SK-N-SH (cell line): ENCODE data around the gene PEX12. TPM values are rescaled to one million over a fixed set of nuclear protein-coding genes. Genes with fewer than 3 reads are reported as not detected.
"Not testable (repeated sequence)": the region's sequence is repeated elsewhere in the genome, so short reads cannot be mapped to it uniquely, and the experiment has no call there.

Source experiments
- CTCF ChIA-PET: fragments of 300-600, 350-600 bp; formaldehyde crosslinking; extraction: SDS; loops from one replicate; lab custom pipeline; 2021; lab: Yijun Ruan, JAX
- POLR2A ChIA-PET: fragments of 350-600 bp; sonication (Branson Sonifier 250); formaldehyde crosslinking; extraction: SDS; loops from one replicate; lab custom pipeline; 2020; ENCODE audit warnings: antibody characterized with exemption, inconsistent platforms; lab: Yijun Ruan, JAX
- DNase-seq: peaks from one replicate; pipeline ENCODE4 v3.0.0; 2012
- H2AFZ ChIP-seq: fragments of 200-600 bp; sonication (generic); 2 replicates; pipeline ENCODE4 v1.8.1; 2016; ENCODE audit warnings: antibody characterized with exemption, mild to moderate bottlenecking, low read depth
- H3F3A ChIP-seq: fragments of 200-600 bp; sonication (generic); replicated peaks from 2 replicates; pipeline ENCODE3; 2016; ENCODE audit warnings: antibody characterized with exemption, mild to moderate bottlenecking; ENCODE audit not compliant: insufficient read depth
- H3K27ac ChIP-seq, 2 experiments: fragments of 200-500 bp in 1 of 2; fragments of 200-600 bp in 1 of 2; sonication (Bioruptor generic) in 1 of 2; sonication (generic), shearing (Covaris generic) in 1 of 2; 2 replicates each; pipeline versions ENCODE4 v1.5.1 to v1.6.1; 2014 to 2016; ENCODE audit warnings: low read depth in 2 of 2, inconsistent platforms in 1 of 2, low read length in 1 of 2, mild to moderate bottlenecking in 1 of 2, mixed read lengths in 1 of 2
- H3K27me3 ChIP-seq: fragments of 200-600 bp; sonication (generic), shearing (Covaris generic); 2 replicates; pipeline ENCODE4 v1.6.1; 2016; ENCODE audit warnings: mixed run types; ENCODE audit not compliant: insufficient read depth
- H3K36me3 ChIP-seq, 2 experiments: fragments of 200-500 bp in 1 of 2; fragments of 200-600 bp in 1 of 2; sonication (Bioruptor generic) in 1 of 2; sonication (generic) in 1 of 2; replicated peaks in 1 of 2; 2 replicates each; pipeline versions ENCODE3 to v1.5.1; 2014 to 2016; ENCODE audit warnings: low read length in 1 of 2, mild to moderate bottlenecking in 1 of 2; ENCODE audit not compliant: insufficient read depth in 2 of 2, control insufficient read depth in 1 of 2
- H3K4me1 ChIP-seq, 2 experiments: fragments of 200-500 bp in 1 of 2; fragments of 200-600 bp in 1 of 2; sonication (Bioruptor generic) in 1 of 2; sonication (generic), shearing (Covaris generic) in 1 of 2; 2 replicates each; pipeline versions ENCODE4 v1.5.1 to v1.6.1; 2014 to 2016; ENCODE audit warnings: low read depth in 1 of 2, low read length in 1 of 2, mixed run types in 1 of 2; ENCODE audit not compliant: insufficient read depth in 2 of 2, control insufficient read depth in 1 of 2
- H3K4me2 ChIP-seq: fragments of 200-600 bp; sonication (generic), shearing (Covaris generic); 2 replicates; pipeline ENCODE4 v1.6.1; 2017; ENCODE audit warnings: mixed run types
- H3K4me3 ChIP-seq, 2 experiments: fragments of 200-500 bp in 1 of 2; fragments of 200-600 bp in 1 of 2; sonication (Bioruptor generic) in 1 of 2; sonication (generic), shearing (Covaris generic) in 1 of 2; 2 replicates each; pipeline versions ENCODE4 v1.5.1 to v1.8.1; 2014 to 2016; ENCODE audit warnings: low read depth in 2 of 2, inconsistent platforms in 1 of 2, low read length in 1 of 2, mild to moderate bottlenecking in 1 of 2, mixed read lengths in 1 of 2, moderate library complexity in 1 of 2
- H3K79me2 ChIP-seq: fragments of 200-600 bp; sonication (generic); 2 replicates; pipeline ENCODE4 v1.8.1; 2017; ENCODE audit warnings: mild to moderate bottlenecking; ENCODE audit not compliant: insufficient read depth
- H3K9ac ChIP-seq: fragments of 200-600 bp; sonication (generic); 2 replicates; pipeline ENCODE4 v1.6.1; 2017; ENCODE audit warnings: mixed run types
- H3K9me2 ChIP-seq: fragments of 200-600 bp; sonication (generic); 2 replicates; pipeline ENCODE4 v1.6.1; 2017; ENCODE audit warnings: mixed run types
- H3K9me3 ChIP-seq: fragments of 200-600 bp; sonication (generic); 2 replicates; pipeline ENCODE4 v1.6.1; 2017; ENCODE audit warnings: mixed run types, mild to moderate bottlenecking, moderate library complexity
- H4K20me1 ChIP-seq: fragments of 200-600 bp; sonication (generic); 2 replicates; pipeline ENCODE4 v1.6.1; 2017; ENCODE audit warnings: mild to moderate bottlenecking, mixed run types; ENCODE audit not compliant: insufficient read depth
- CTCF ChIP-seq: fragments of 200-600 bp; sonication (generic); IDR thresholded peaks from 2 replicates; pipeline ENCODE4 v1.6.1; 2017; ENCODE audit warnings: antibody characterized with exemption, mild to moderate bottlenecking, moderate library complexity
- ELF1 ChIP-seq: IDR thresholded peaks from 2 replicates; pipeline ENCODE4 v1.4.0; 2012
- EP300 ChIP-seq, 2 experiments: IDR thresholded peaks; 2 replicates each; pipeline versions ENCODE4 v1.4.0 to v1.6.1; 2012; ENCODE audit warnings: borderline replicate concordance in 1 of 2, low read depth in 1 of 2, low read length in 1 of 2
- EZH2phosphoT487 ChIP-seq: fragments of 200-600 bp; sonication (generic); IDR thresholded peaks from 2 replicates; pipeline ENCODE4 v1.6.1; 2017; ENCODE audit warnings: low read depth, mixed run types, mild to moderate bottlenecking, antibody characterized with exemption, moderate library complexity, borderline replicate concordance
- FOXJ3 ChIP-seq: sonication (generic); formaldehyde crosslinking; IDR thresholded peaks from 2 replicates; pipeline ENCODE4 v1.5.1; 2020; ENCODE audit warnings: mild to moderate bottlenecking, missing genetic modification reagents
- FOXM1 ChIP-seq: IDR thresholded peaks from 2 replicates; pipeline ENCODE4 v1.4.0; 2012; ENCODE audit warnings: low read depth, mild to moderate bottlenecking
- GABPA ChIP-seq: IDR thresholded peaks from 2 replicates; pipeline ENCODE4 v1.4.0; 2012; ENCODE audit warnings: low read depth, mild to moderate bottlenecking
- GATA2 ChIP-seq: sonication (generic); formaldehyde crosslinking; IDR thresholded peaks from 2 replicates; pipeline ENCODE4 v1.5.0; 2020; ENCODE audit warnings: mild to moderate bottlenecking, missing genetic modification reagents
- JUND ChIP-seq: IDR thresholded peaks from 2 replicates; pipeline ENCODE4 v1.4.0; 2012
- MEF2A ChIP-seq: IDR thresholded peaks from 2 replicates; pipeline ENCODE4 v1.4.0; 2012; ENCODE audit warnings: low read depth, borderline replicate concordance
- NRF1 ChIP-seq: IDR thresholded peaks from 2 replicates; pipeline ENCODE4 v1.6.1; 2012; ENCODE audit warnings: low read depth, mild to moderate bottlenecking, low read length
- RAD21 ChIP-seq: IDR thresholded peaks from 2 replicates; pipeline ENCODE4 v1.6.1; 2012; ENCODE audit warnings: mild to moderate bottlenecking, low read length
- RCOR1 ChIP-seq: fragments of 150-350 bp; IDR thresholded peaks from 2 replicates; pipeline ENCODE4 v1.6.1; 2017; ENCODE audit warnings: antibody characterized with exemption, low read length
- RFX5 ChIP-seq: IDR thresholded peaks from 2 replicates; pipeline ENCODE4 v1.6.1; 2012; ENCODE audit warnings: mild to moderate bottlenecking, improper control_type of control experiment, low read length
- SIN3A ChIP-seq: IDR thresholded peaks from 2 replicates; pipeline ENCODE4 v1.6.1; 2012; ENCODE audit warnings: low read depth, mild to moderate bottlenecking, low read length, moderate library complexity, borderline replicate concordance
- TAF1 ChIP-seq: IDR thresholded peaks from 2 replicates; pipeline ENCODE4 v1.6.1; 2012; ENCODE audit warnings: low read depth, mild to moderate bottlenecking, low read length, moderate library complexity, borderline replicate concordance
- TCF12 ChIP-seq: IDR thresholded peaks from 2 replicates; pipeline ENCODE4 v1.4.0; 2012
- WGBS: methylation state at CpG from one replicate; pipeline ENCODE4 v1.1.6; 2017; ENCODE audit warnings: low lambda C conversion rate; 5-methylcytosine and 5-hydroxymethylcytosine counted together
- polyA plus RNA-seq, 3 experiments: library from polyadenylated mRNA; depleted of rRNA; stranded (reverse); fragments of >200 nt; gene quantifications; 2 replicates each; pipeline ENCODE4 v1.2.3, GENCODE V29; 2012
- TF ChIP-seq, protein P1 (sequence below): IDR thresholded peaks from 2 replicates; pipeline ENCODE4 v1.4.0; 2012; ENCODE audit warnings: low read depth
- TF ChIP-seq, protein P2 (sequence below): fragments of 150-350 bp; IDR thresholded peaks from 2 replicates; pipeline ENCODE4 v1.6.1; 2016; ENCODE audit warnings: mild to moderate bottlenecking, low read depth, low read length

PEX12 gene
- polyA plus RNA-seq, 1 of the 3 experiments (the other 2 are of a cell fraction): 4.3 TPM

GRCh38 chr17:35531160-35531559 is 47.2 kb downstream of the PEX12 start:
- Histone ChIP-seq H3K9me2 (no peaks in the 10 kb centered on the region), H2AFZ (no peak overlapping the region), H3K4me3 (no peak overlapping the region), H3K27ac (no peak overlapping the region), H3K27me3 (peaks cover 35% of the 10 kb centered on the region), H3K36me3 (no peaks in the 10 kb centered on the region), H4K20me1 (no peaks in the 10 kb centered on the region), H3K79me2 (no peaks in the 10 kb centered on the region), H3K4me1 (no peaks in the 10 kb centered on the region), H3F3A (no peaks in the 10 kb centered on the region), H3K9me3 (no peaks in the 10 kb centered on the region), H3K9ac (no peak overlapping the region), H3K4me2 (no peak overlapping the region)
- DNase-seq: no peak
- TF ChIP-seq EP300 (IDR thresholded peaks at IDR 0.05; ENCODE audit: borderline replicate concordance in 1 of 2, low read depth in 1 of 2, low read length in 1 of 2) (no peak), SIN3A (no peak), TCF12 (no peak), JUND (no peak), GATA2 (no peak), GABPA (no peak), FOXJ3 (CRISPR knock-in tag) (no peak), FOXM1 (no peak), EZH2phosphoT487 (no peak), TAF1 (no peak), CTCF (no peak), NRF1 (no peak), RFX5 (no peak), RAD21 (no peak), MEF2A (no peak), ELF1 (no peak)
- TF ChIP-seq, protein P1, sequence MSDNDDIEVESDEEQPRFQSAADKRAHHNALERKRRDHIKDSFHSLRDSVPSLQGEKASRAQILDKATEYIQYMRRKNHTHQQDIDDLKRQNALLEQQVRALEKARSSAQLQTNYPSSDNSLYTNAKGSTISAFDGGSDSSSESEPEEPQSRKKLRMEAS: no peak
- ChIA-PET POLR2A (no interaction called here), CTCF (interaction anchor here (1.0 kb wide), 1 partner anchor 9 kb away, joined by 3 read pairs; no protein-coding TSS in a partner anchor)
- WGBS: 13% methylated on average over 1 of the region's 1 CpG

GRCh38 chr17:35529866-35530265 is 48.5 kb downstream of the PEX12 start:
- peaks cover 25% of the 10 kb centered on the region for H3K27me3 ChIP-seq
- WGBS: 44% methylated on average over 8 of the region's 8 CpGs
- no peaks in the 10 kb centered on the region for H4K20me1 ChIP-seq
- TF ChIP-seq RCOR1 (no peak), MEF2A (no peak), EP300 (IDR thresholded peaks at IDR 0.05; ENCODE audit: borderline replicate concordance in 1 of 2, low read depth in 1 of 2, low read length in 1 of 2) (no peak)
- TF ChIP-seq, protein P2, sequence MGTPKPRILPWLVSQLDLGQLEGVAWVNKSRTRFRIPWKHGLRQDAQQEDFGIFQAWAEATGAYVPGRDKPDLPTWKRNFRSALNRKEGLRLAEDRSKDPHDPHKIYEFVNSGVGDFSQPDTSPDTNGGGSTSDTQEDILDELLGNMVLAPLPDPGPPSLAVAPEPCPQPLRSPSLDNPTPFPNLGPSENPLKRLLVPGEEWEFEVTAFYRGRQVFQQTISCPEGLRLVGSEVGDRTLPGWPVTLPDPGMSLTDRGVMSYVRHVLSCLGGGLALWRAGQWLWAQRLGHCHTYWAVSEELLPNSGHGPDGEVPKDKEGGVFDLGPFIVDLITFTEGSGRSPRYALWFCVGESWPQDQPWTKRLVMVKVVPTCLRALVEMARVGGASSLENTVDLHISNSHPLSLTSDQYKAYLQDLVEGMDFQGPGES: no peak
- ChIA-PET POLR2A (no interaction called here), CTCF (interaction anchor here (1.8 kb wide), 1 partner anchor 10 kb away, joined by 7 read pairs; no protein-coding TSS in a partner anchor)
- no peak overlapping the region for H2AFZ ChIP-seq
- no peaks in the 10 kb centered on the region for H3F3A ChIP-seq
- no peak overlapping the region for H3K4me2 ChIP-seq
- no peaks in the 10 kb centered on the region for H3K4me1 ChIP-seq
- H3K9me3 ChIP-seq: no peaks in the 10 kb centered on the region
- H3K9ac ChIP-seq: no peak overlapping the region
- DNase-seq: no peak
- H3K27ac ChIP-seq: no peak overlapping the region
- H3K79me2 ChIP-seq: no peaks in the 10 kb centered on the region
- no peaks in the 10 kb centered on the region for H3K9me2 ChIP-seq
- no peak overlapping the region for H3K4me3 ChIP-seq
- no peaks in the 10 kb centered on the region for H3K36me3 ChIP-seq

- H3K79me2 ChIP-seq, H2AFZ ChIP-seq, H3K36me3 ChIP-seq, H3K4me3 ChIP-seq, H3K4me2 ChIP-seq, H4K20me1 ChIP-seq, H3K4me1 ChIP-seq, H3K9ac ChIP-seq, H3F3A ChIP-seq, H3K27ac ChIP-seq, H3K9me2 ChIP-seq, POLR2A ChIA-PET, DNase-seq, H3K9me3 ChIP-seq: not testable (repeated sequence)
- peaks cover 25% of the 10 kb centered on the region for H3K27me3 ChIP-seq
- WGBS: 17% methylated on average over 1 of the region's 1 CpG
- CTCF ChIA-PET: interaction anchor here (1.8 kb wide), 1 partner anchor 10 kb away, joined by 7 read pairs; no protein-coding TSS in a partner anchor
These were observed 49.0 kb downstream of the PEX12 start for GRCh38 chr17:35529326-35529725.
